22Rv1 (cell line): ENCODE measurements around the gene XPR1.

Experiments used
- CTCF ChIP-seq: fragments of 450-650 bp; IDR thresholded peaks from 2 replicates; pipeline ENCODE4 v1.5.1; 2017; ENCODE audit warnings: mild to moderate bottlenecking
- ZFX ChIP-seq: fragments of 450-650 bp; IDR thresholded peaks from 2 replicates; pipeline ENCODE4 v1.6.1; 2017; ENCODE audit warnings: antibody characterized with exemption, borderline replicate concordance

GRCh38 chr1:180616439-180616838, 15.4 kb upstream of the XPR1 start:
- no peak for TF ChIP-seq CTCF
- TF ChIP-seq ZFX = no peak
